ENCODE measurements around the gene HECTD4. TPM values are rescaled to one million over a fixed set of nuclear protein-coding genes. Genes with fewer than 3 reads are reported as not detected.
"Not testable (repeated sequence)": the region's sequence is repeated elsewhere in the genome, so short reads cannot be mapped to it uniquely, and the experiment has no call there.

Gene HECTD4
- total and polyA plus RNA-seq, 11 donors: 6.3 to 30.7 (median 23.1) TPM

GRCh38 chr12:112418273-112418607, 36.0 kb upstream of the HECTD4 start:
- peak overlapping the region; percentile 77 to 100 (median 93) for H3K4me3 ChIP-seq
- intact Hi-C loops (cut with DNase I): no loop called here
- H3K4me1 ChIP-seq: peaks cover 3 to 47% (median 38%) of the 10 kb centered on the region in 12 donors
- H3K9me3 ChIP-seq: no peaks in the 10 kb centered on the region
- no peak for TF ChIP-seq CTCF (IDR thresholded peaks at IDR 0.05)
- no peak for TF ChIP-seq POLR2A (IDR thresholded peaks at IDR 0.05)
- no peak for DNase-seq
- 1 to 2% (median 2%) methylated on average over 18 of the region's 18 CpGs for WGBS, 4 donors
- peaks cover 0 to 3% (median 0%) of the 10 kb centered on the region in 9 donors for H3K36me3 ChIP-seq
- peak overlapping the region in 11 of 12 donors; percentile 95 to 100 (median 98) for H3K27ac ChIP-seq
- ATAC-seq: no peak
- H3K27me3 ChIP-seq: no peaks in the 10 kb centered on the region

GRCh38 chr12:112415457-112415856, 33.2 kb upstream of the HECTD4 start:
- H3K9me3 ChIP-seq; intact Hi-C loops (cut with DNase I); ATAC-seq; H3K36me3 ChIP-seq; H3K27me3 ChIP-seq; H3K4me3 ChIP-seq; H3K27ac ChIP-seq; DNase-seq: not testable (repeated sequence)
- WGBS, 4 donors: 87 to 93% (median 89%) methylated on average over 4 of the region's 4 CpGs
- H3K4me1 ChIP-seq: peaks cover 0 to 21% (median 16%) of the 10 kb centered on the region in 12 donors

GRCh38 chr12:112413855-112414625, 31.8 kb upstream of the HECTD4 start:
- no peak for TF ChIP-seq POLR2A (IDR thresholded peaks at IDR 0.05)
- no peak for TF ChIP-seq CTCF (IDR thresholded peaks at IDR 0.05)
- no peaks in the 10 kb centered on the region for H3K36me3 ChIP-seq
- H3K27me3 ChIP-seq: no peaks in the 10 kb centered on the region
- intact Hi-C loops (cut with DNase I): no loop called here
- 30 to 52% (median 43%) methylated on average over 2 of the region's 2 CpGs for WGBS, 4 donors
- peaks cover 0 to 9% (median 7%) of the 10 kb centered on the region in 12 donors for H3K4me1 ChIP-seq
- no peak for ATAC-seq
- no peak overlapping the region for H3K27ac ChIP-seq
- DNase-seq: no peak
- no peaks in the 10 kb centered on the region for H3K9me3 ChIP-seq
- no peak overlapping the region for H3K4me3 ChIP-seq

- peak overlapping the region in 1 of 12 donors; percentile 91 for H3K27ac ChIP-seq
- H3K4me3 ChIP-seq: peak overlapping the region in 5 of 12 donors; percentile 60 to 92 (median 77)
- 94 to 97% (median 94%) methylated on average over 14 of the region's 14 CpGs for WGBS, 4 donors
Measured at GRCh38 chr12:112409906-112410244, 27.6 kb upstream of the HECTD4 start.

More at GRCh38 chr12:112409906-112410244, 27.6 kb upstream of the HECTD4 start:
- peaks cover 3 to 22% (median 14%) of the 10 kb centered on the region in 12 donors for H3K4me1 ChIP-seq
- TF ChIP-seq CTCF (IDR thresholded peaks at IDR 0.05): no peak
- no peak for TF ChIP-seq POLR2A (IDR thresholded peaks at IDR 0.05)
- H3K27me3 ChIP-seq: no peaks in the 10 kb centered on the region
- H3K9me3 ChIP-seq: no peaks in the 10 kb centered on the region
- intact Hi-C loops (cut with DNase I): loop anchor here in 1 of 10 donors (2.0 kb wide), 1 partner anchor 27 kb away; the partner anchor contains the start of gene HECTD4
- peaks cover 0 to 34% (median 34%) of the 10 kb centered on the region in 9 donors for H3K36me3 ChIP-seq
- no peak for DNase-seq
- ATAC-seq: no peak
